Bronchial epithelial cell (primary cell): Measurements from ENCODE around the gene GPX3. TPM values are rescaled to one million over a fixed set of nuclear protein-coding genes. Genes with fewer than 3 reads are reported as not detected.

Experiments
- DNase-seq: peaks from one replicate; pipeline ENCODE4 v3.0.0-alpha.2; 2010; ENCODE audit warnings: low read depth
- FAIRE-seq: peaks from 2 replicates; lab custom pipeline; 2011; peaks lifted over from hg19 to GRCh38; lab: Jason Lieb, UNC
- H3K27me3 ChIP-seq: 2 replicates; pipeline ENCODE4 v1.5.1; 2011; ENCODE audit warnings: low read length; ENCODE audit not compliant: control insufficient read depth, insufficient read depth
- H3K36me3 ChIP-seq: 2 replicates; pipeline ENCODE4 v1.5.1; 2011; ENCODE audit warnings: low read length; ENCODE audit not compliant: control insufficient read depth, insufficient read depth
- H3K4me3 ChIP-seq: 2 replicates; pipeline ENCODE4 v1.5.1; 2011; ENCODE audit warnings: mild to moderate bottlenecking, low read depth, low read length, control low read depth
- total RNA-seq: library from RNA; depleted of rRNA; stranded (reverse); fragments of >200 nt; gene quantifications from 2 replicates; pipeline ENCODE4 v1.2.1, GENCODE V29; 2014
- TF ChIP-seq, protein P1 (sequence below): IDR thresholded peaks from 2 replicates; pipeline ENCODE4 v1.5.1; 2011; ENCODE audit warnings: mild to moderate bottlenecking, moderate library complexity, low read length, control low read depth, inconsistent platforms; ENCODE audit not compliant: insufficient read depth, severe bottlenecking

The GPX3 gene
- total RNA-seq, 1 donor from 2014 or later, result 79.0 TPM

DNA sequence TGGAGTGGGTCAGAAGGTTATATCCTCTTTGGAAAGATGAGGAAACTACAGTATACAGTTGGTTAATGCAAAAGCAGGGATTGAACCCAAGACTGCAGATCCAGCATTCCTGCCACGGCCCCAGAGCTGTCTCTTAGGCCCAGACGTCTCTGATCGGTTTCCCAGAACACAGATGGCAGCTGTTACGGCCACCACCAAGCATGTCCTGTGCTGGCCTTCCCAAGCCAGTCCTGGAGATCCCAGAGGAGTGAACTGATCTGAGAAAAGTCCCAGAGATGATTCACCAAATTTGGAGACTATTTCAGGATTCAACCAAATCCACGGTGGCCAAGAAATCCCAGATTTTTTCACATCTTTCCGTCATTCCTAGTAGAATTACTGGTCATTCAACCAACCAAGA is 40.4 kb downstream of the GPX3 start:
- Histone ChIP-seq H3K36me3 (peaks cover 42% of the 10 kb centered on the region), H3K27me3 (no peaks in the 10 kb centered on the region), H3K4me3 (no peak overlapping the region)
- FAIRE-seq (no peak), DNase-seq (no peak)
- TF ChIP-seq, protein P1, sequence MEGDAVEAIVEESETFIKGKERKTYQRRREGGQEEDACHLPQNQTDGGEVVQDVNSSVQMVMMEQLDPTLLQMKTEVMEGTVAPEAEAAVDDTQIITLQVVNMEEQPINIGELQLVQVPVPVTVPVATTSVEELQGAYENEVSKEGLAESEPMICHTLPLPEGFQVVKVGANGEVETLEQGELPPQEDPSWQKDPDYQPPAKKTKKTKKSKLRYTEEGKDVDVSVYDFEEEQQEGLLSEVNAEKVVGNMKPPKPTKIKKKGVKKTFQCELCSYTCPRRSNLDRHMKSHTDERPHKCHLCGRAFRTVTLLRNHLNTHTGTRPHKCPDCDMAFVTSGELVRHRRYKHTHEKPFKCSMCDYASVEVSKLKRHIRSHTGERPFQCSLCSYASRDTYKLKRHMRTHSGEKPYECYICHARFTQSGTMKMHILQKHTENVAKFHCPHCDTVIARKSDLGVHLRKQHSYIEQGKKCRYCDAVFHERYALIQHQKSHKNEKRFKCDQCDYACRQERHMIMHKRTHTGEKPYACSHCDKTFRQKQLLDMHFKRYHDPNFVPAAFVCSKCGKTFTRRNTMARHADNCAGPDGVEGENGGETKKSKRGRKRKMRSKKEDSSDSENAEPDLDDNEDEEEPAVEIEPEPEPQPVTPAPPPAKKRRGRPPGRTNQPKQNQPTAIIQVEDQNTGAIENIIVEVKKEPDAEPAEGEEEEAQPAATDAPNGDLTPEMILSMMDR, result no peak

DNA sequence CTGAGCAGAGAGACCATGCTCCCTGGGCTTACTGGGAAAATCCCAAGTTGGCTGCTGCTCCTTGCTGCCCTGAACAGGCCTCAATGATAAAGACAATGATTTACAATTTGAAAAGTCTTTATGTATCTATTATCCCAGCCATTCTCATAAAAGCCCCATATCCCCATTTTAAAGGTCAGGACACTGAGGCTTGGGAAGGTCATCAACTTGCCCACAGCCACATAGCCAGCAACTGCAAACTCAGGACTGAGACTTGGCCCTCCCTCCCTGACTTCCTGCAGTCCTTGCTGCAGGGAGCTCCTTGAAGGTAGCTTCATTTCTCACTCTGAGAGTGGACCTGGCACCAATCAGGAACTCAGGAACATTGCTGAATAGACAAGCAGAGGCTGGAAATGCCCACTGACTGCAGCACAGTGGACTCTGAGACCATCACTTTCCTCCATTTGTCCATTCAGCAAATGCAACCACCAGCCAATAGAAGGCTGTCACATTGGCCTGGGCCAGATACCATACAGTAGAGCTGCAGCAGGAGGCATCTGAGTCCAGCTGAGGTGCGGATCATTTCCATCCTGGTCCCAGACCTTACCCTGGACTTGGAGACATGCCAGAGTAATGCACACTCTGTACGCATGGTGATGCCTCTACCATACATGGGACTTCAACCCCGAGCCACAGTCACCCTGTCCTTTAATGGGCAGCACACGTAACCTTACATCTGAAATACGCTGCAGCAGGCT is 42.2 kb downstream of the GPX3 start:
- Histone ChIP-seq H3K4me3 (no peak overlapping the region), H3K27me3 (no peaks in the 10 kb centered on the region), H3K36me3 (peaks cover 36% of the 10 kb centered on the region)
- TF ChIP-seq, protein P1, result no peak
- FAIRE-seq (no peak), DNase-seq (no peak)

DNA sequence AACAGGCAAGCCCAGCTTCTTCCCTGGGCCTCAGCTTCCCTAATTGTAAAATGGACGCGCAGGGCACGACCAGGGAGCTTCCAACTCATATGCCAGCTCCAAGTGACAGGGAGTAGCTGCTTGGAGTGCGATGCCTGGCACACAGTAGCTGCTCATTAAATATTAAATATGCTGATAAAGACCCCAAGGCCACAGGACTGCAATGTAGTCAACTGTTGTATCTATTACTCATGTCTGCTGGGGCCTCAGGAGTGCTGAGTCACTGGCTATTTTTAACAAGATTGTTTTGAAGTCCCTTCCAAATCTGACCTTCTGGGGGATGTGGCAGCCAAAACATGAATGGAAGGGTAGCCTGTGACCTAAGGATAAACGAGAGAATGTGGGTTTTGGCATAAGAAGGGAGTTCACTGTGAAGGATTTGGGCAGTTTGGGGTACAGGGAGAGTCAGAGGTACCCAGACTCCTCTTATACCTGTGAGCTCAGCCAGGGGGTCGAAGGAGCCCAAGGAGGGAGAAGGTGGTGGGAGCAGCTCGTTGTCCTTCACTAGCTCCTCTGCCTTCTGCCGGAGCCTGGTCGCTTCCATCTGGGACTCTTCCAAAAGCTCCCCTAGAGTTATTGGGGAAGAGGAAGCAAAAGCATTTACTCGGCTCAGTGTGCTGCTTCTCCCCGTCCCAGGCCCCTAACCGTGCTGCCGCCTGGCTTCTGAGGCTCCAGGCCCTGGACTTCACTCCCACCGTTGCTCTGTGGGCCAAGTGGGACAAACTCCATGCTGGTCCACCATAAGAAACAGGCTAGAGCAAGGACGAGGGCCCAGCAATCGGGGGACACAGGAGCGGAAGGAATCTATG is 43.0 kb downstream of the GPX3 start:
- DNase-seq (peak; percentile 63), FAIRE-seq (no peak)
- no peaks in the 10 kb centered on the region for H3K27me3 ChIP-seq
- TF ChIP-seq, protein P1, result no peak
- peaks cover 41% of the 10 kb centered on the region for H3K36me3 ChIP-seq
- H3K4me3 ChIP-seq, result no peak overlapping the region

DNA sequence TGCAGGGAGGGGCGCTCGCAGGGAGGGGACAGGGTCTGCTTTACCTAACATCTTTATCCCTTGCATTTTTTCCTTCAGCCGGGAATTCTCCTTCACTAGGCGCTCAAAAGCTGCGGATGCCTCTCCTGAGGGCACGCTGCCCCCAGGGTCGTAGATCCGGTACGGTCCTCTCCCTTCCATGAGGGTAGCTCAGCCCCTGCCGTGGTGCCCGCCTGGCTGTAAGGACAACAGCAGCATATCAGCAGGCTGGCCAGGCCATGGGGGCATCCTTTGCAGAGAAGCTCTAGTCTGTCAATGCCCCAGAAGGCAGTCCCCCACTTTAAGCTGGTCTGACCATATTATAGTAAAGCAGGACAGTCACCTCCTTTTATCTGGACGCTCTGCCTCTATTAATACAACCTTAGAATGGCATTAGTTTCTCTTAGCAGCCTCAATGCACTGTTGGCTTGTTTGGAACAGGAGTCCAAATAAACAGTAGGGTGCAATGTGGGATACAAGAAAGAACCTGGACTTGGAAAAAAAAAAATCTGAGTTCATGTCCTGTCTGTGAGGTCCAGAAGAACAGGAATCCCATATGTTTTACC is 44.6 kb downstream of the GPX3 start:
- no peak overlapping the region for H3K4me3 ChIP-seq
- DNase-seq (no peak), FAIRE-seq (no peak)
- peaks cover 39% of the 10 kb centered on the region for H3K36me3 ChIP-seq
- H3K27me3 ChIP-seq, result no peaks in the 10 kb centered on the region
- TF ChIP-seq, protein P1, result no peak

DNA sequence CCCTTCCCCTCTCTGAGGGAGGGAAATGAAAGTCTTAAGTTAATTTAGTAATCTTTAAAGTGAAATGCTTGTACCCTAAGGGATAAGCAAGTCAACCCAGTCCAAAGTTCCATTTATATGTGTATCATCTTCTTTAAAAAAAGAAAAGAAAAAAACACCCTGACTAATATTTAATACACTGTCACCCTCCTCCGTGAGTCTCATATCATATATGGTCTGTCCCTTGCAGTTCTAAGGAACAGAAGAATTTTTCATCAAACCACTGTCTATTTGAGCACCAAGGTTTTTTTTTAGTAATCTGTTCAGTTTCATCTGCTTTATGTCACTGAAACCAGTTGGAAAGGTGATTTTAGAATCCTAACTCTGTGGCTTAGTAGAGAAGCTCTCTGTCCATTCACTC is 45.2 kb downstream of the GPX3 start:
- Histone ChIP-seq H3K4me3 (no peak overlapping the region), H3K36me3 (peaks cover 34% of the 10 kb centered on the region), H3K27me3 (no peaks in the 10 kb centered on the region)
- no peak for FAIRE-seq
- DNase-seq, result no peak
- TF ChIP-seq, protein P1, result no peak
